22Rv1 (cell line): Measurements from ENCODE around the gene EPC1.

ENCODE experiments used
- ZFX ChIP-seq: fragments of 450-650 bp; IDR thresholded peaks from 2 replicates; pipeline ENCODE4 v1.6.1; 2017; ENCODE audit warnings: antibody characterized with exemption, borderline replicate concordance
- TF ChIP-seq, protein P1 (sequence below): fragments of 450-650 bp; IDR thresholded peaks from 2 replicates; pipeline ENCODE4 v1.5.1; 2017; ENCODE audit warnings: mild to moderate bottlenecking

DNA sequence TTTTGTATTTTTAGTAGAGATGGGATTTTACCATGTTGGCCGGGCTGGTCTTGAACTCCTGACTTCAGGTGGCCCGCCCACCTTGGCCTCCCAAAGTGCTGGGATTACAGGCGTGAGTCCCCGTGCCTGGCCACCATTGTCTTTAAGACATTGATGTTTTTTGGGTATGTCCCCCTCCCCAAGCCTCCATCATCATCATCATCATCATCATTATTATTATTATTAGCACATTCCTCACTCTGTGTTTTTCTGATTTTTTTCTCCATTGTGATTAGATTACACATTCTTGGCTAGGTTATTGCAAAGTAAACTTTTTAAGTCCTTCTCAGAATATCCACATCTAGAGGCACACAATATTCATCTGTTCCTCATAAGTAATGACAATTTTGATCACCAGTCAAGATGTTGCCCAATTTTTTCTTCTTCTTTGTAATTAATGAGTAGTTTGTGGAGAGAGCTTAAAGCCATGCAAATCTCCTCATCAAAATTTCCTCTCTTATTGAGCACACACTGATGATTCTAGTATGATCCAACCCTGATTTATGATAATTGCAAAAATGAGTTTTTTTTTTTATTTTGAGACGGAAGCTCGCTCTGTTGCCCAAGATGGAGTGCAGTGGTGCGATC, 47.5 kb downstream of the EPC1 start:
- TF ChIP-seq, protein P1, sequence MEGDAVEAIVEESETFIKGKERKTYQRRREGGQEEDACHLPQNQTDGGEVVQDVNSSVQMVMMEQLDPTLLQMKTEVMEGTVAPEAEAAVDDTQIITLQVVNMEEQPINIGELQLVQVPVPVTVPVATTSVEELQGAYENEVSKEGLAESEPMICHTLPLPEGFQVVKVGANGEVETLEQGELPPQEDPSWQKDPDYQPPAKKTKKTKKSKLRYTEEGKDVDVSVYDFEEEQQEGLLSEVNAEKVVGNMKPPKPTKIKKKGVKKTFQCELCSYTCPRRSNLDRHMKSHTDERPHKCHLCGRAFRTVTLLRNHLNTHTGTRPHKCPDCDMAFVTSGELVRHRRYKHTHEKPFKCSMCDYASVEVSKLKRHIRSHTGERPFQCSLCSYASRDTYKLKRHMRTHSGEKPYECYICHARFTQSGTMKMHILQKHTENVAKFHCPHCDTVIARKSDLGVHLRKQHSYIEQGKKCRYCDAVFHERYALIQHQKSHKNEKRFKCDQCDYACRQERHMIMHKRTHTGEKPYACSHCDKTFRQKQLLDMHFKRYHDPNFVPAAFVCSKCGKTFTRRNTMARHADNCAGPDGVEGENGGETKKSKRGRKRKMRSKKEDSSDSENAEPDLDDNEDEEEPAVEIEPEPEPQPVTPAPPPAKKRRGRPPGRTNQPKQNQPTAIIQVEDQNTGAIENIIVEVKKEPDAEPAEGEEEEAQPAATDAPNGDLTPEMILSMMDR, result no peak
- no peak for TF ChIP-seq ZFX
